Ascending aorta (tissue), 2 donors: ENCODE results near the gene CADM1. TPM values are rescaled to one million over a fixed set of nuclear protein-coding genes. Genes with fewer than 3 reads are reported as not detected.

Source experiments
- DNase-seq, 2 donors: peaks; one replicate each; pipeline ENCODE4 v3.0.0-alpha.2; 2019; ENCODE audit warnings: low spot score in 2 of 2
- H3K27ac ChIP-seq, 2 donors: fragments of 200-600 bp; sonication (generic); one replicate each; pipeline ENCODE4 v1.5.1; 2016 to 2017; ENCODE audit warnings: mild to moderate bottlenecking in 1 of 2
- H3K27me3 ChIP-seq: fragments of 200-600 bp; sonication (generic); one replicate; pipeline ENCODE4 v1.5.1; 2017
- H3K36me3 ChIP-seq, 2 donors: fragments of 200-600 bp; sonication (generic); one replicate each; pipeline ENCODE4 v1.5.1; 2016
- H3K4me1 ChIP-seq, 2 donors: fragments of 200-600 bp; sonication (generic); one replicate each; pipeline ENCODE4 v1.5.1; 2016 to 2017; ENCODE audit warnings: mild to moderate bottlenecking in 1 of 2
- H3K4me3 ChIP-seq, 2 donors: fragments of 200-600 bp; sonication (generic); one replicate each; pipeline ENCODE4 v1.5.1; 2016 to 2017; ENCODE audit warnings: mild to moderate bottlenecking in 1 of 2
- H3K9me3 ChIP-seq, 2 donors: fragments of 200-600 bp; sonication (generic); one replicate each; pipeline ENCODE4 v1.5.1; 2016
- intact Hi-C: fragments of 100-400 bp; cut with DNase I; formaldehyde crosslinking; loops from one replicate; pipeline ENCODE4 v1.15.1; 2023
- total RNA-seq: library from RNA; depleted of rRNA; stranded (reverse); fragments of >200 nt; gene quantifications from one replicate; pipeline ENCODE4 v1.1.0, GENCODE V29; 2016
- TF ChIP-seq, protein P1 (sequence below), 3 experiments: fragments of 200-600 bp in 2 of 3; fragments of 450-650 bp in 1 of 3; sonication (generic) in 2 of 3; IDR thresholded peaks; one replicate each; pipeline ENCODE4 v1.5.1; 2016 to 2019; ENCODE audit warnings: antibody characterized with exemption in 3 of 3, mild to moderate bottlenecking in 1 of 3, moderate library complexity in 1 of 3

CADM1 gene
- total RNA-seq, 1 donor from 2014 or later, result 2.4 TPM

- no peaks in the 10 kb centered on the region for H3K9me3 ChIP-seq
- no peak overlapping the region for H3K27ac ChIP-seq
- no peak for DNase-seq
- intact Hi-C loops, result no loop called here
- no peaks in the 10 kb centered on the region for H3K36me3 ChIP-seq
- no peaks in the 10 kb centered on the region for H3K27me3 ChIP-seq
- H3K4me3 ChIP-seq, result no peak overlapping the region
- no peaks in the 10 kb centered on the region for H3K4me1 ChIP-seq
- TF ChIP-seq, protein P1, sequence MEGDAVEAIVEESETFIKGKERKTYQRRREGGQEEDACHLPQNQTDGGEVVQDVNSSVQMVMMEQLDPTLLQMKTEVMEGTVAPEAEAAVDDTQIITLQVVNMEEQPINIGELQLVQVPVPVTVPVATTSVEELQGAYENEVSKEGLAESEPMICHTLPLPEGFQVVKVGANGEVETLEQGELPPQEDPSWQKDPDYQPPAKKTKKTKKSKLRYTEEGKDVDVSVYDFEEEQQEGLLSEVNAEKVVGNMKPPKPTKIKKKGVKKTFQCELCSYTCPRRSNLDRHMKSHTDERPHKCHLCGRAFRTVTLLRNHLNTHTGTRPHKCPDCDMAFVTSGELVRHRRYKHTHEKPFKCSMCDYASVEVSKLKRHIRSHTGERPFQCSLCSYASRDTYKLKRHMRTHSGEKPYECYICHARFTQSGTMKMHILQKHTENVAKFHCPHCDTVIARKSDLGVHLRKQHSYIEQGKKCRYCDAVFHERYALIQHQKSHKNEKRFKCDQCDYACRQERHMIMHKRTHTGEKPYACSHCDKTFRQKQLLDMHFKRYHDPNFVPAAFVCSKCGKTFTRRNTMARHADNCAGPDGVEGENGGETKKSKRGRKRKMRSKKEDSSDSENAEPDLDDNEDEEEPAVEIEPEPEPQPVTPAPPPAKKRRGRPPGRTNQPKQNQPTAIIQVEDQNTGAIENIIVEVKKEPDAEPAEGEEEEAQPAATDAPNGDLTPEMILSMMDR (IDR thresholded peaks at IDR 0.05), result no peak
These were observed 256.9 kb downstream of the CADM1 start for GRCh38 chr11:115247361-115247760.

DNA sequence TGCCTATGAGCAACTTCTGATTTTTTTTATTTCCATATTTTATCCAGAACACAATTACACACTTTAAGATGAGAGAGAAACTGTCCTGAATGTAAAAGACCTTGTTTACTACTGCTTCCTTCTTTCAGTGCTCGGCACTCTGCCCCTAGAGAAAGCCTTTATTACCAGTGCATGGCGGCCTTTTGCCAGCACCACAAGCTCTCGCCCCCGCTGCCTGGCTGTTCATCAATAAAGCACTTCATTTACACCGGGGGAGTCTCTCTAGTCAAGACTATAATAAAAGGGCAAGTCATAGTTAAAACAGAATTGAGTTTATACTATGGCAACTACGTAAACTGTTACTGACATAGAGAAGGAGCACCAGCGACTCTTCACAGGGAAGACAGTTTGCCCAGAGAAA is 259.5 kb downstream of the CADM1 start:
- no peak overlapping the region for H3K27ac ChIP-seq
- no peaks in the 10 kb centered on the region for H3K9me3 ChIP-seq
- no peaks in the 10 kb centered on the region for H3K27me3 ChIP-seq
- no peaks in the 10 kb centered on the region for H3K4me1 ChIP-seq
- H3K36me3 ChIP-seq, result no peaks in the 10 kb centered on the region
- no peak for DNase-seq
- H3K4me3 ChIP-seq, result no peak overlapping the region
- TF ChIP-seq, protein P1 (IDR thresholded peaks at IDR 0.05), result no peak
- intact Hi-C loops, result no loop called here

DNA sequence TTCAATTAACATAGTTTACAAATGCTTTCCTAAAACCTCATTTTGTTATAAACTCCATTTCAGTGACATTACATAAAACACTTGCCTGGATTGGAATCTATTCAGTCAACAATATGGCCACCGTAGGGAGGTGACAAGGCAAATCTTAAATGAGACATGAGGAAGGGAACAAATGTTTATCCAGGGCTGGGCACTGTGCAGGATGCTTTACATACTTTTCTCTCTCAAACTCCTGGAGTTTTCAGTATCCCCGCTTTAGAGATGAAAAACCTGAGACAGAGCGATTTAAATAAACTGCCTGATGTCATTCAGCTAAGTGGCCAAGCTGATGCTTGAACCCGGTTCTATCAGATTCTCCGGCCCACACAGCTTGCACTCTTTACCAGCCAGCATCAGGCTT is 259.9 kb downstream of the CADM1 start:
- TF ChIP-seq, protein P1 (IDR thresholded peaks at IDR 0.05), result no peak
- no peaks in the 10 kb centered on the region for H3K27me3 ChIP-seq
- H3K4me3 ChIP-seq, result no peak overlapping the region
- H3K9me3 ChIP-seq, result no peaks in the 10 kb centered on the region
- intact Hi-C loops, result no loop called here
- H3K27ac ChIP-seq, result no peak overlapping the region
- no peak for DNase-seq
- no peaks in the 10 kb centered on the region for H3K4me1 ChIP-seq
- no peaks in the 10 kb centered on the region for H3K36me3 ChIP-seq

GRCh38 chr11:115242982-115243381 is 261.2 kb downstream of the CADM1 start:
- no peak overlapping the region for H3K4me3 ChIP-seq
- no peaks in the 10 kb centered on the region for H3K9me3 ChIP-seq
- TF ChIP-seq, protein P1 (IDR thresholded peaks at IDR 0.05), result no peak
- no peaks in the 10 kb centered on the region for H3K36me3 ChIP-seq
- no peak for DNase-seq
- no peak overlapping the region for H3K27ac ChIP-seq
- intact Hi-C loops, result no loop called here
- no peaks in the 10 kb centered on the region for H3K4me1 ChIP-seq
- no peaks in the 10 kb centered on the region for H3K27me3 ChIP-seq

DNA sequence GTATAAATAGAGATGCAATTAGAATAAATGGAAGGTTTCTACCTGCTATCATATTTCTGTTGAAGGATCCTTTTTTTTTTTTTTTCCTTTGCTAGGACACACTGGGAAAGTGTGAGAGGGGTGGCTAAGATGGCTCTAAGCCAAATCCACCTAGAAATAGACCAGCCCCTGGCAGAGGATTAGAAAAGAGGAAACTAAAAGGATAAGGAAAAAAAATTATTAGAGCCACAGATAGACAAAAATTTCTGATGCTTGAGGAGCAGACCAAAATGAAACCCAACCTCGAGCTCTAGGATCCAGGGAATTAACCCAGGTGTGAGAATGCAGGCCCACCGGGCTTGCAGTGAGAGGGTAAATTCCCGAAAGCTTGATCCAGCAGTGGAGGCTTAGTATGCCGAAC is 262.3 kb downstream of the CADM1 start:
- TF ChIP-seq, protein P1 (IDR thresholded peaks at IDR 0.05), result no peak

DNA sequence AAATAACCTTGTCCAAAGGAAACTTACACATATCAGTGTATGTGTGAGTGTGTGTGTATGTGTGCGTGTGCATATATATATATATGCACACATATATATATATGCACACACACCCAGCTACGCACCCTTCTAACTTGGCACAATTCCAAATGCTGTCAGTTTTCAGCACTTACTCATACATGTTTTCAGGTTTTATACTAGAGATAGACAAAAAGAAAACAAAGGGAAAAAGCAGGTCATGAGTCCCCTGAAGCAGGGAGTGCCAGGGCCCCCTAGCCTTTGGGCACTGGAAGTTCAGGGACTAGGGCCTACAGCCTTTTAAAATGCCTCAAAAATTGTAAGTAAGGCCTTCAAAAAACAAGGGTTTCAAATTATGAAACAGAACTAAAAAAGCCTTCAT is 265.4 kb downstream of the CADM1 start:
- intact Hi-C loops, result no loop called here
- no peak overlapping the region for H3K4me3 ChIP-seq
- TF ChIP-seq, protein P1 (IDR thresholded peaks at IDR 0.05), result no peak
- no peaks in the 10 kb centered on the region for H3K4me1 ChIP-seq
- no peaks in the 10 kb centered on the region for H3K27me3 ChIP-seq
- DNase-seq, result no peak
- no peak overlapping the region for H3K27ac ChIP-seq
- no peaks in the 10 kb centered on the region for H3K9me3 ChIP-seq
- no peaks in the 10 kb centered on the region for H3K36me3 ChIP-seq

More for the DNA sequence above, 262.3 kb downstream of the CADM1 start:
- Histone ChIP-seq H3K27me3 (no peaks in the 10 kb centered on the region), H3K4me3 (no peak overlapping the region), H3K9me3 (no peaks in the 10 kb centered on the region), H3K27ac (no peak overlapping the region), H3K4me1 (no peaks in the 10 kb centered on the region), H3K36me3 (no peaks in the 10 kb centered on the region)
- intact Hi-C loops, result no loop called here
- no peak for DNase-seq
